Measurements from ENCODE around the gene PICALM. TPM values are rescaled to one million over a fixed set of nuclear protein-coding genes. Genes with fewer than 3 reads are reported as not detected.
A peak's percentile ranks its signal among the peaks of the same experiment; 100 is the strongest.

Gene PICALM
- total and polyA plus RNA-seq, 2 of the 13 experiments (the other 11 are each of a cell fraction or from before 2014, with no cell fraction given): 97.6 to 154 TPM

- peaks cover 9 to 57% of the 10 kb centered on the region in 2 experiments for H3K36me3 ChIP-seq (replicated peaks in 1 of 2; ENCODE audit: control insufficient read depth in 1 of 2, insufficient read depth in 2 of 2, low read length in 2 of 2)
- in situ Hi-C loops (cut with HindIII; ENCODE audit: extremely low pct_ligation_motif_present, low pct_unique_long_range_greater_than_20kb) (no loop called here), intact Hi-C loops (cut with micrococcal nuclease; ENCODE audit: unreplicated experiment) (no loop called here)
- H3K4me3 ChIP-seq (replicated peaks in 1 of 3; ENCODE audit: insufficient read depth in 1 of 3, low read depth in 2 of 3, low read length in 3 of 3): no peak overlapping the region
- ChIA-PET CTCF (ENCODE audit: low intra/inter-chr PET ratio, low total read pairs) (no interaction called here), POLR2A (no interaction called here)
- 96% methylated on average over 2 of the region's 2 CpGs for WGBS (ENCODE audit: low lambda C conversion rate)
- no peak for ATAC-seq
- no peak overlapping the region for H3K9ac ChIP-seq (ENCODE audit: insufficient read depth, low read depth, low read length)
- H3K9me3 ChIP-seq (ENCODE audit: low read length): no peaks in the 10 kb centered on the region
- BruUV-seq (replicated peaks): no TSS peak
- no peaks in the 10 kb centered on the region for H4K20me1 ChIP-seq (ENCODE audit: insufficient read depth, low read length)
- FAIRE-seq: no peak
- no peaks in the 10 kb centered on the region for H3K27me3 ChIP-seq (ENCODE audit: control insufficient read depth in 1 of 2, insufficient read depth in 2 of 2, low read length in 2 of 2)
- no peak overlapping the region for H2AFZ ChIP-seq (ENCODE audit: low read length)
- no peak overlapping the region for H3K4me2 ChIP-seq (ENCODE audit: low read depth, low read length)
- DNase-seq (ENCODE audit: low spot score): no peak
- H3K79me2 ChIP-seq (ENCODE audit: insufficient read depth, low read length): peaks cover 7% of the 10 kb centered on the region
- 0 out of 2 replicates have a peak, but pooled peaks cover under 1% of the 10 kb centered on the region for H3K4me1 ChIP-seq (ENCODE audit: insufficient read depth, low read length)
- TF ChIP-seq ZBTB2 (CRISPR knock-in tag; IDR thresholded peaks at IDR 0.05; ENCODE audit: low read depth): no peak
- TF ChIP-seq MAFK (conservative IDR thresholded peaks at IDR 0.05 in 1 of 2, IDR thresholded peaks at IDR 0.05 in 1 of 2; ENCODE audit: low read length in 2 of 2): peak; percentile 30 to 41; a peak in 2 of 4 replicates
- 0 out of 2 replicates have a peak, but pooled peaks have one; percentile 1 for TF ChIP-seq MAFF (IDR thresholded peaks at IDR 0.05; ENCODE audit: low read depth, low read length)
- no peak for TF ChIP-seq SIX4 (CRISPR knock-in tag; IDR thresholded peaks at IDR 0.05)
- no peak for TF ChIP-seq TSC22D2 (CRISPR knock-in tag; IDR thresholded peaks at IDR 0.05; ENCODE audit: borderline replicate concordance)
- TF ChIP-seq MZF1 (CRISPR knock-in tag; IDR thresholded peaks at IDR 0.05; ENCODE audit: borderline replicate concordance): no peak
- no peak for TF ChIP-seq ZBTB7A (CRISPR knock-in tag; IDR thresholded peaks at IDR 0.05)
- H3K27ac ChIP-seq (ENCODE audit: extremely low read length, insufficient read depth, low read length): no peak overlapping the region
Measured at GRCh38 chr11:85965202-85965601, 103.7 kb downstream of the PICALM start.

GRCh38 chr11:85961930-85962363 is 106.9 kb downstream of the PICALM start:
- Histone ChIP-seq H3K4me2 (ENCODE audit: low read depth, low read length) (no peak overlapping the region), H2AFZ (ENCODE audit: low read length) (no peak overlapping the region), H3K27ac (ENCODE audit: extremely low read length, insufficient read depth, low read length) (no peak overlapping the region), H3K4me3 (replicated peaks in 1 of 3; ENCODE audit: insufficient read depth in 1 of 3, low read depth in 2 of 3, low read length in 3 of 3) (no peak overlapping the region), H3K9ac (ENCODE audit: insufficient read depth, low read depth, low read length) (no peak overlapping the region), H3K36me3 (replicated peaks in 1 of 2; ENCODE audit: control insufficient read depth in 1 of 2, insufficient read depth in 2 of 2, low read length in 2 of 2) (peaks cover 12 to 59% of the 10 kb centered on the region in 2 experiments), H3K4me1 (ENCODE audit: insufficient read depth, low read length) (no peaks in the 10 kb centered on the region), H3K79me2 (ENCODE audit: insufficient read depth, low read length) (peaks cover 2% of the 10 kb centered on the region), H3K9me3 (ENCODE audit: low read length) (no peaks in the 10 kb centered on the region), H4K20me1 (ENCODE audit: insufficient read depth, low read length) (no peaks in the 10 kb centered on the region), H3K27me3 (ENCODE audit: control insufficient read depth in 1 of 2, insufficient read depth in 2 of 2, low read length in 2 of 2) (no peaks in the 10 kb centered on the region)
- no peak for ATAC-seq
- no peak for DNase-seq (ENCODE audit: low spot score)
- WGBS (ENCODE audit: low lambda C conversion rate): 100% methylated on average over 5 of the region's 5 CpGs
- FAIRE-seq: no peak
- in situ Hi-C loops (cut with HindIII; ENCODE audit: extremely low pct_ligation_motif_present, low pct_unique_long_range_greater_than_20kb) (no loop called here), intact Hi-C loops (cut with micrococcal nuclease; ENCODE audit: unreplicated experiment) (no loop called here)
- ChIA-PET CTCF (ENCODE audit: low intra/inter-chr PET ratio, low total read pairs) (no interaction called here), POLR2A (no interaction called here)
- BruUV-seq (replicated peaks): no TSS peak
- TF ChIP-seq ZNF777 (CRISPR knock-in tag; IDR thresholded peaks at IDR 0.05) (no peak), ZNF83 (CRISPR knock-in tag; IDR thresholded peaks at IDR 0.05; ENCODE audit: borderline replicate concordance) (no peak), MXI1 (IDR thresholded peaks at IDR 0.05; ENCODE audit: borderline replicate concordance, low read depth, low read length) (no peak), NR2F2 (IDR thresholded peaks at IDR 0.05; ENCODE audit: borderline replicate concordance, low read depth) (no peak), NBN (conservative IDR thresholded peaks at IDR 0.05) (no peak), ZNF430 (CRISPR knock-in tag; IDR thresholded peaks at IDR 0.05) (no peak), HNRNPH1 (optimal IDR thresholded peaks at IDR 0.05; ENCODE audit: low read depth, low read length) (no peak), ATRX (CRISPR knock-in tag; IDR thresholded peaks at IDR 0.05; ENCODE audit: borderline replicate concordance) (no peak), ZNF101 (CRISPR knock-in tag; IDR thresholded peaks at IDR 0.05; ENCODE audit: borderline replicate concordance, low read depth) (no peak), MATR3 (CRISPR knock-in tag; IDR thresholded peaks at IDR 0.05) (no peak)
